Measurements from ENCODE around the gene NUPR1.
"Not testable (repeated sequence)": the region's sequence is repeated elsewhere in the genome, so short reads cannot be mapped to it uniquely, and the experiment has no call there.

Gene NUPR1

DNA sequence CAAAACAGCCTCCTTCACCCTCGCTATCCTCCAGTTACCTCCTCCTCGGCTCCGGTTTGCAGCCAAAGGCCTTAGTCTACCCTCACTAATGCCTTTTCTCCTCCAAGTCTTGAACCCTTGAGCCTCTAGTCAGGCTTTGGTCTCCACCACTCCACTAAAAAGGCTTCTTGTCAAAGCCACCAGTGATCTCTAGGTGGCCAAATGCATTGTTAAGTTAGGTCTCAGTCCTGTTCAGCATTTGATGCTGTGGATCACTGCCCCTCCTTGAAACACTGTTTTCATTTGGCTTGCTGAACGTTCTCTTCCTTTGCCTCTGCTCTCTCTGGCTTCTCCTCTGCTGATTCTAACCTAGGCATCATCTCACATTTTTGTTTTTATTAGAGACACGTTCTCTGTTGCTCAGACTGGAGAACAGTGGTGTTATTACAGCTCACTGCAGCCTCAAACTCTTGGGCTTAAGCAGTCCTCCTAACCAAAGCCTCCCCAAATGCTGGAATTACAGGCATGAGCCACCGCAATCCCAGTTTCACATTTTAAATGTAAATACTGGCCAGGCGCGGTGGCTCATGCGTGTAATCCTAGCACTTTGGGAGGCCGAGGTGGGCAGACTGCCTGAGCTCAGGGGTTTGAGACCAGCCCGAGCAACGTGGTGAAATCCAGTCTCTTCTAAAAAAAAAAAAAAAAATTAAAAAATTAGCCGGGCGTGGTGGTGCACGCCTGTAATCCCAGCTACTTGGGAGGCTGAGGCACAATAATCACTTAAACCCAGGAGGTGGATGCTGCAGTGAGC, 16.1 kb upstream of the NUPR1 start:
- no peak for DNase-seq

- DNase-seq = peak; percentile 91 to 93
These were observed 15.2 kb upstream of the NUPR1 start, which contains the start of gene SGF29 for GRCh38 chr16:28553776-28554633. TSS of gene SGF29 (plus strand) at chr16:28553920. CDS start at chr16:28581070, 27,150 bp downstream.

DNA sequence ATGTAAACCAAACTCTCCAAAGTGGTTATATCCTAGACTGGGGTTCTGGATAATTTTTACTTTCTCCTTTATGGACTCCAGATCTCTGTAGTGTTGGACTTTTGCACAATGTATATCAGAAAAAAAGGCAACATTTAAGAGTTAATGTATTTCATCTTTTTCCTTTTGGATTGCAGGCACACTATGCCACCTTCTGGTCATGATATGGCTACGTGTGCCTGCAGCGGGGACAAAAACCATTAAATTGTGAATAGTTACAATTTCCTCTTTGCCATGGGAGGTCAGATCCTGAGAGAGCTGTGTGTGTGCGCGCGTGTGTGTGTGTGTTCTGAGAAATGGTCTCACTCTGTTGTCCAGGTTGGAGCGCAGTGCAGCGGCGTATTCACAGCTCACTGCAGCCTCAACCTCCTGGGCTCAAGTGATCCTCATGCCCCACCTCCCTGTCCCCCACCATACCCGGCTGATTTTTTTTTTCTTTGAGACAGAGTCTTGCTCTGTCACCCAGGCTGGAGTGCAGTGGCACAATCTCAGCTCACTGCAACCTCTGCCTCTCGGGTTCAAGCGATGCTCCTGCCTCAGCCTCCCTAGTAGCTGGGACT, 10.6 kb upstream of the NUPR1 start:
- DNase-seq = no peak

- DNase-seq = no peak
These were observed 9.6 kb upstream of the NUPR1 start for GRCh38 chr16:28548306-28548802.

- DNase-seq = no peak
These were observed 7.9 kb upstream of the NUPR1 start for GRCh38 chr16:28546626-28547025.

DNA sequence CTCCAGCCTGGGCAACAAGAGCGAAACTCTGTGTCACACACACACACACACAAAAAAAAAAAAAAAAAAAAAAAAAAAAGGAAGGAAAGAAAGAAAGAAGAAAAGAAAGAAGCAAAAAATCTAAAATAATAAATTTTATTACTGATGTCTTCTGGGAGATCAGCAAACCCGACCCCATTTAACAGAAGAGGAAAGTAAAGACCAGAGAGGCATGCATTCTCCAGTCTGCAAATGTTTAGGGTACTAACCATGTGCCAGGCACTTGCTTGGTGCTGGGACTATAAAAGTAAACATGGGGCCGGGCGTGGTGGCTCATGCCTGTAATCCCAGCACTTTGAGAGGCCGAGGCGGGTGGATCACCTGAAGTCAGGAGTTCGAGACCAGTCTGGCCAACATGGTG, 7.2 kb upstream of the NUPR1 start:
- not testable (repeated sequence) for DNase-seq

DNA sequence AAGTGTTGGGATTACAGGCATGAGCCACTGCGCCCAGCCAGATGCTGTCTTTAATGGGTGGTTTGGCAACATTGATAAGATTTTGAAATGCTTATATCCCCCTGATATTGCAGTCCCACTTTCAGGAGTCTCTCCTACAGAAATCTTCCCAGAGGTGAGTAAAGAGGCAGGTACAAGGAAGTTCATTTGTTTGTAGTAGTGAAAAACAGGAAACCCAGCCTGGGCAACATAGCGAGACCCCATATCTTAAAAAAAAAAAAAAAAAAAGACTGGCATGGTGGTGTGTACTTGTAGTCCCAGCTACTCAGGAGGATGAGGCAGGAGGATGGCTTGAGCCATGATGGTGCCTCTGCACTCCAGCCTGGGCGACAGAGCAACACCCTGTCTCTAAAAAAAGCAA, 6.2 kb upstream of the NUPR1 start:
- no peak for DNase-seq

DNA sequence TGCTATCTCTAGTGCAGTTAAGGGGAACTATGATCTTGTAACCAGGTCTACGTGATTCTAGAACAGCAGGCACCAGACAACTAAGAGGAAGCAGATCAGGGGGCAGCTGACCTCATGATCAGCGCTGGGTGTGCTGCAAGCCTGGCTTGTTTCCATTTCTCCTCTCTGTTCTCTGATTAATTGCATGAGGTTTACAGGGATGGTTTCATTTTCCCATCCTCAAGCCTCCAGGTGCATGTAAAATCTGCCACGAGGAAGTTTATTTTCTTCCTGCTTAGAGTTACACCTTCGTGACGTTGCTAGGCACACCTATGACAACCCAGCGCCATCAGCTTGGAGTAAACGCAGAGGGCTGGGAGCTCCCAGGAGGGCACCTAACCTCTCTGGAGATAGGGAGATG, 4.3 kb upstream of the NUPR1 start:
- peak in 1 of 2 experiments; percentile 8 for DNase-seq

GRCh38 chr16:28542646-28543045, 3.9 kb upstream of the NUPR1 start:
- DNase-seq = no peak

DNA sequence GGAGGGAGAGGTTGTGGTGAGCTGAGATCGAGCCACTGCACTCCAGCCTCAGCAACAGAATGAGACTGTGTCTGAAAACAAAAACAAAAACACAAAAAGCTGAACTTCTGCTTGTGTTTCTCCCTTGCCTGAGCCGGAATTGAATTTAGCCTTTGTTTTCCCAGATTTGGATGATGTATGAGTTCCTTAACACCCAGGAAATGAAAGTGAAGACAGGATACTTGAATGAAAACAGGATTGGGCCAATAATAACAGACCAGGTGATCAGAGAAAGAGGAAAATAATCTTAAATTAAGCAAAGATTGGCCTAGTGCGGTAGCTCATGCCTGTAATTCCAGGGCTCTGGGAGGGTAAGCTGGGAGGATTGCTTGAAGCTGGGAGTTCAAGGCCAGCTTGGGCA, 1.6 kb upstream of the NUPR1 start:
- no peak for DNase-seq

DNA sequence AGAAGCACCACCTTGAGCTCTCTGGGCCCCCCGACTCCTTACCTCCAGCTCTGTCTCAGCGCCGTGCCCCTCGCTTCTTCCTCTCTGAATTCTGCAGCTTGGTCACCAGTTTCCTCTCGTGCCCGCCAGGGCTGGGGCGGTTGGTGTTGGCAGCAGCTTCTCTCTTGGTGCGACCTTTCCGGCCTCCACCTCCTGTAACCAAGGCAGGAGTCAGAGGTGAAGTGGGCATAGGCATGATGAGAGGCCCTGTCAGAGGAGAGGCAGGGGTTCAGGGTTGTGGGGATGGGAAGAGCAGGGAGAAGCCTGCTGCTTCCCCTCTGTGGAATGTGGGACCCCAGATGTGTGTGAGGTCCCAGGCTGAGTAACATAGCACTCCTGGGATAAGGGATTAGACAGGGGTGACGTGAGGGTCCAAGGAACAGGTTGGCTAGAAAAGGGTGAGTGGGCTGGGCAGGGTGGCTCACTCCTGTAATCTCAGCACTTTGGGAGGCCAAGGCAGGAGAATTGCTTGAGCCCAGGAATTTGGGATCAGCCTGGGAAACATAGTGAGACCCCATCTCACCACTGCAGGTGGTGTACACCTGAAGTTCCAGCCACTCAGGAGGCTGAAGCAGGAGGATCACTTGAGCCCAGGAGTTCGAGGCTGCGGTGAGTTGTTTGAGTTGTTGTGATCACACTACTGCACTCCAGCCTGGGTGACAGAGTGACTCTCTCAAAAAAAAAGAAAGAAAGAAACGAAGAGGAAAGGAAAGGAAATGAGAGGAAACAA, 626 bp downstream of the NUPR1 start:
- no peak for DNase-seq

DNA sequence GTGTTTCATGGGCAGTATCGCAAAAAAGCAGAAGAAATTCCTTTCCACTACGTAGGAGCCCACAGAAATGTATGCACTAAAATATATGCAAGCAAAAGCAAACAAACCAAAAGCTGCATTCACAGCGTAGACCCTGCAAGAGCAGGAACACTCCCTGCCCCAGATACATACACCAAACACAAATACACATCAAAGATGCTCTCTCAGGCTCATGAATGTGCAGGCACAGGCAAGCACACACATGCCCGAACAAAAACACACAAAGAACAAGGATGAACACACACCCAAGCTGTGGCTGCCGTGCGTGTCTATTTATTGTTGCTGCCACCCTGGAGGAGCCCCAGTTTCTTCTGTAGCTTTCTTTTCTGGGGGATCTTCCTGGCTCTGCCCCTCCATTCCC, 1.7 kb downstream of the NUPR1 start:
- DNase-seq = no peak

DNA sequence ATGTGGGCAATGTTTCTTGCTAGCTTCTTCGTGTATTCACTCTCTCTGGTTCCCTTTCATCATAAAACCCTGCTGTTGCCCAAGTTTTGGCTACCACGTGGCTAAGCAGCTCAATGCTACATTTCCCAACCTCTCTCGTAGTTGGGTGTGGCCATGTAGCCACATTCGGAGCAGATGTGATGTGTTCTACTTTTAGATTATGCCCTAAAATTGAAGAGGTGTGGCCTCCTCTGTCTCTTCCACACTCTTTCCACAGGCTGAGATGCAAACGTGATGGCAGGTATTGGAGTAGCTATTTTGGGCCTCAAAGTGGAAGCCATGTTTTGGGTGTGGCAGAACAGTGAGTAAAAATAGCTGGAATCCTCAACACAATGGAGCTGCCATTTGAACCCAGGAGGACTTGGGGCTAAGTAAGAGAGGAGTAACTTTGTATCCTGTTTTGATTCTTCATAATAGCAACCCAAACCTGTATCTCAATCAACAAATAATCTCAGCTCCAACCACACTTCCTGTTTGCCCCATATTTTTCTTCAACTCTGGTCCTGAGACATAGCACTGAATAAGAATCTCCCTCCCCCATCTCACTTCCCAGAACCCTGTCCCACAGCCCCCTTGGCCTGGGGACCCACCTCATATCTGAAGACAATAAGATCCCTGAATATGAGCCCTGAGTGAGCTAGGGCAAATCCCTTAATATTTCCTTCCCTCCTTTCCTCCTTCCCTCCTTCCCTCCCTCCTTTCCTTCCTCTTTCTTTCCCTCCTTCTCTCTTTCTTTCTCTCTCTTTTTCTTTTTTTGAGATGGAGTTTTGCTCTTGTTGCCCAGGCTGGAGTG, 4.0 kb downstream of the NUPR1 start:
- no peak for DNase-seq

DNA sequence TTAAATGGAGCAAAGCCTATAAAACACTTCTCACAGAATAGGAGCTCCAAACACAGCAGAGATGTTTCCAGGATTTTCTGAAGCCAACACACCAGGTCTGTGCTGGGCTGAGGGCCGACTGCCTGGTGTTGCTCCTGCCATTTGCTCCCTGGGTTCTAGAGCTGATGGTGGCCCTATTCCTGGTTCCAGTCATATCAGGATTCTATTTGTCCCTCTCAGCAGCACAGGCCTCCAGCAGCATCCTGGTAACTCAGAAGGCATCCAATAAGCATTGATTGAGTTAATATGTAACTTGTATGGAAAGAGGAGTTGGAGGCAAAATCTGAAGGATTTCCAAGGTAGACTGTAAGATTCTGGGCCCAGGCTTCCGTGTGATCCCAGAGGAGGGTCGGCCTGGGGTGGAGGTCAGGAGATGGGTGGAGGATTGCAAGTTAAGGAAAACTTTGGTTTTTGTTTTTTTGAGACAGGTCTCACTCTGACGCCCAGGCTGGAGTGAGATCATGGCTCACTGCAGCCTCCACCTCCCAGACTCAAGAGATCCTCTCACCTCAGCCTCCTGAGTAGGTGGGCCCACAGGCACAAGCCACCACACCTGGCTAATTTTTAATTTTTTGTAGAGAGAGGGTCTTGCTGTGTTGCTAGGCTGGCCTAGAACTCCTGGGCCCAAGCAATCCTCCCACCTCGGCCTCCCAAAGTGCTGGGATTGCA, 5.7 kb downstream of the NUPR1 start:
- DNase-seq = no peak

GRCh38 chr16:28531777-28532744, 6.7 kb downstream of the NUPR1 start:
- no peak for DNase-seq

GRCh38 chr16:28529124-28529523, 9.7 kb downstream of the NUPR1 start:
- DNase-seq = no peak

DNA sequence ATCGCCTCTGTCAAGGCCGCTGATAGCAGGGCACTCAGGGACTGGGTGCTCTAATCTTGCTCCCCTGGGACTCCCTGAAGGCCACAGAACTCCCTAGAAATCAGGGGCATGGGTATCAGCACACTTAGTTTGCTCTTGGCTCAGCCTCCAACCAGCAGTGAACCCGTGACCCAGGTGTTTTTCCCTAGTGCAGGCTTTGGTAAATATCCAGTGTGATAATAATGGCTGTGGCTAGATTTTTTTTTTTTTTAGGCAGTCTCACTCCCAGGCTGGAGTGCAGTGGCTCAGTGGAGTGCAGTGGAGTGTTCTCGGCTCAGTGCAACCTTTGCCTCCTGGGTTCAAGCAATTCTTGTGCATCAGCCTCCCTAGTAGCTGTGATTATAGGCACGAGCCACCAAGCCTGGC, 10.3 kb downstream of the NUPR1 start:
- DNase-seq = no peak

- DNase-seq = no peak
These were observed 10.8 kb downstream of the NUPR1 start for GRCh38 chr16:28527985-28528384.

DNA sequence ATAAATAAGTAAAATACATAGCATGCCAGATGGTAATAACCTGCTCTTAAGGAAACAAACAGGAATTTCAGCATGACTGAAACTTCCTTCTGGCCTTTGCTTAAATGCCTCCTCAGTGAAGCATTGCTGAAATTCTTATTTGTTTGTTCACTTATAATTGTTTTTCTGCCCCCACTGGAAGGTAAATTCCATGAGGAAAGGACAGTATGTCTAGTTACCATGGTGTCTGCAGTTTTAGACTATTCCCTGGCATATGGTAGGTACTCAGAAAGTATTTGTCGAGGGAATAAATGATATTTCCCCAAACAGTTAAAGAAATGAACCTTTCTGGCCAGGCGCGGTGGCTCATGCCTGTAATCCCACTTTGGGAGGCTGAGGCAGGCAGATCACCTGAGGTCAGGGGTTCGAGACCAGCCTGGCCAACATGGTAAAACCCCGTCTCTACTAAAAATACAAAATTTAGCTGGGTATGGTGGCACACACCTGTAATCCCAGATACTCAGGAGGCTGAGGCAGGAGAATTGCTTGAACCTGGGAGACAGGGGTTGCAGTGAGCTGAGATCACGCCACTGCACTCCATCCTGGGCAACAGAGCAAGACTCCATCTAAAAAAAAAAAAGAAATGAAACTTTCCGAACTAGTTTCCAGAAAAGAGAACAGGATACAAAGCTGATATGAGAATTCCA, 11.5 kb downstream of the NUPR1 start:
- DNase-seq = not testable (repeated sequence)
